Stimulated activated naive CD8-positive, alpha-beta T cell treated with anti-CD3 and anti-CD28 coated beads, Interleukin-15, Interleukin-2, amounts not matched to agents 100 U/mL and 50 U/mL, for 24 hours (primary cell): ENCODE data around the gene RB1.
"Not testable (repeated sequence)": the region's sequence is repeated elsewhere in the genome, so short reads cannot be mapped to it uniquely, and the experiment has no call there.

Experiments
- ATAC-seq: fragments of 150-1000 bp; cut with Tn5 transposase; one replicate; pipeline ENCODE4 v1.10.0; 2021
- DNase-seq: peaks from one replicate; pipeline ENCODE4 v3.0.0; 2021

Gene RB1

DNA sequence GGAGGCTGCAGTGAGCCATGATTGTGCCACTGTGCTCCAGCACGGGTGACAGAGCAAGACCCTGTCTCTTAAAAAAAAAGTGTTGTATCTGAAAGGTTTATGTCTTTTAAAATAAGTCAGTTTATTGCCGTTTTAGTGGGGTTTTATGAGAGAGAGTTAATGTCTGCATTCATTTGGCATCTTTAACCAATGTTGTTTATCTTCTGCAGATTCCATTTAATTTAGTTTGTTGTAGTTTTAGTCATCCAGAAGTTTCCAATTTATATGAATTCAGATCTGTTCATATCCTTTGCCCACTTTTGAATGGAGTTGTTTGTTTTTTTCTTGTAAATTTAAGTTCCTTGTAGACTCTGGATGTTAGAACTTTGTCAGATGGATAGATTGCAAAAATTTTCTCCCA, 146.1 kb downstream of the RB1 start:
- DNase-seq = no peak
- no peak for ATAC-seq

DNA sequence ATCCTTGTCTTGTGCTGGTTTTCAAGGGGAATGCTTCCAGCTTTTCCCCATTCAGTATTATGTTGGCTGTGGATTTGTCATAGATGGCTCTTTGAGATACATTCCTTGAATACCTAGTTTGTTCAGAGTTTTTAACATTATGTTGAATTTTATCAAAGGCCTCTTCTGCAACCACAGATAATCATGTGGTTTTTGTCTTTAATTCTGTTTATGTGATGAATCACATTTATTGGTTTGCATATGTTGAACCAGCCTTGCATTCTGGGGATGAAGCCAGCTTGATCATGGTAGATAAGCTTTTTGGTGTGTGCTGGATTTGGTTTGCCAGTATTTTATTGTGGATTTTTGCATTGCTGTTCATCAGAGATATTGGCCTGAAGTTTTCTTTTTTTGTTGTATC, 147.6 kb downstream of the RB1 start:
- not testable (repeated sequence) for DNase-seq, ATAC-seq

GRCh38 chr13:48456546-48456945, 153.0 kb downstream of the RB1 start:
- ATAC-seq = no peak
- DNase-seq = no peak

GRCh38 chr13:48457578-48458242, 154.2 kb downstream of the RB1 start:
- no peak for ATAC-seq

DNA sequence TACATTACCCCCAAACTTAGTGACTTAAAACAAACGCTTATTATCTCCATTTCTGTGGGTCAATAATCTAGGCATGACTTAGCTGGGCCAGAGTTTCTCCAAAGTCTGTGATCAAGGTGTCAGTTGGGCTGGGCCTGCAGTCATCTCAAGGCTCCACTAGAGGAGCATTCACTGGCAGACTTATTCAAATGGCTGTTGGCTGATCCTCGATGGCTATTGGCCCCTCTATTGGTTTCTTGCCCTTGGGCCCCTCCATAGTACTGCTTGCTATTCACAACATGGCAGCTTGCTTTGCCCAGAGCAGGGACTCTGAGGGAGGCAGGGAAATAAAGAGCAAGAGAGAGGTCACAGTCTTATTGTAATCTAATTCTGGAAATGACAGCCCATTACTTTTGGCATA, 171.7 kb downstream of the RB1 start:
- ATAC-seq (no peak), DNase-seq (no peak)

More at GRCh38 chr13:48457578-48458242, 154.2 kb downstream of the RB1 start:
- no peak for DNase-seq

DNA sequence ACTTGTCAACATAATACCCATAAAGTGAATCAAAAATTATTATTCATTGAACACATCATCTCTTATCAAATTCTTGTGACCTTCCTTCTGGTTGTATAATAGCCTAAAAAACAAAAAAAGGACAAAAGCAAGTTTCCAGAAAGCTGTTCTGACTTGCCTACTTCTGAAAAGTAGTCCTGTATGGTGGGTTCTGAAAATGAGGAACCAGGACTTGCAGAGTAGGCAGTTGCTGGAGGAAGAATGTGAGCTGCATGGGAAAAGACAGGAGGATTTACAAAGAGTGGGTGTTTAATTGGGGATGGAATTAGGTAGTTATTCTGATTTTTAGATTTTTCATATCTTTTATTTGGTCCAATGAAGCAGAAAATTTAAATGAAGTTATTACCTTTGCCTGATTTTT, 172.7 kb downstream of the RB1 start:
- ATAC-seq = no peak

GRCh38 chr13:48476686-48477085, 173.1 kb downstream of the RB1 start:
- DNase-seq (no peak), ATAC-seq (no peak)

More for the DNA sequence above, 172.7 kb downstream of the RB1 start:
- DNase-seq = no peak

DNA sequence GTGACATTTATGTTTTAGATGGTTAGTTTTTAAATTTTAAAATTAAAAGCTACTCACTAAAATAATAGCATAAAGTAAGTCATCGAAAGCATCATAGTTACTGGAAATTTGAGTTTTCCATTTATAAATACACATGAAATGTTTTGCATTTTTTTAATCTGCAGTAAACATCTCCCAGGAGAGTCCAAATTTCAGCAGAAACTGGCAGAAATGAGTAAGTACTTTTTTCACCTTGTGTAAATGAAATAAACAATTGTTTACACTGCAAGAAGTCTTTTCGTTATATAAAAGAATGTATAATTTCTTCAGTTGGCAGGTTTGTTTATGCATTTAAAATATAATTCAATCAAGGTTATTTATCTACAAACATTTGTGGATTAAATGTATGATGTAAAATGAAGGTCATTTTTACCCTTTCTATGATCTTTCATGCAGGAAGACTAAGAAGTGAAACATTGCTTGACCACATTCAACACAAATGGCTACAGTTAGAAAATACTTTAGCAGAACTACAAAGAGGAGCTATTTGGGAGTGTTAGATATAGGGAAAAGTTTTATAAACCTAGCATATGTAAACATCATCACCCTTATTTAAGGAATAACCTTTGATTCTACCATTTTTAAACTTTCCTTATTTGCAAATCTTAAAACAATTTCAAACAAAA, 173.8 kb downstream of the RB1 start:
- no peak for DNase-seq
- no peak for ATAC-seq

GRCh38 chr13:48478391-48478790, 174.8 kb downstream of the RB1 start:
- ATAC-seq (no peak), DNase-seq (no peak)

DNA sequence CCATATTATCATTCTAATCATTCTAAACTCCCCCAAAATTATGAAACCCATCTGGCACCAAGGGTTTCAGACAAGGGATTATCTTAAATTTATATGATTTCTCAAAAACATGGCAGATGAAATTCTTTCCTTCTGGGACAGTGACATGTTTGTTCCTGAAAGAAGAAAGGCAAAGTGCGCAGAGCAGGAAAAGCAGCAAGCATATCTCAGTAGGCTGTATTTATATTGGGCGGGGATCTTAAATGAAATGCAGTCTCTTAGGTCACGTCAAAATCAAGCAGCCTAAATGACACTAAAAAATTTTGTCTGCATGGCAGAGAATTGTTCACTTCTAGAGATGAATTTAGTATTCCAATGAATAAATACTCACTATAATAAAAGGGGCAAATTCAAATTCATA, 180.0 kb downstream of the RB1 start:
- no peak for DNase-seq

DNA sequence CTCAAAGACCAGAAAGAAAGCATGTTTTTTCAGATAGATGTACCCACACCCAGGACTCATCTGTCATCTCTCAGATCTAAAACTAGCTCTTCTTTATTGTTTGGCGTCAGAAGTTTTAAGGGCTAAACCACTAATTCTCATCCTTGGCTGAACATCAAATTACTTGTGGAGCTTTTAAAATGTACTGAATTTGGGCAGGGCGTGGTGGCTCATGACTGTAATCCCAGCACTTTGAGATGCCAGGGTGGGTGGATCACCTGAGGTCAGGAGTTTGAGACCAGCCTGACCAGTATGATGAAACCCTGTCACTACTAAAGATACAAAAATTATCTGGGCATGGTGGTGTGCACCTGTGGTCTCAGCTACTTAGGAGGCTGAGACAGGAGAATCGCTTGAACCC, 181.9 kb downstream of the RB1 start:
- DNase-seq (no peak), ATAC-seq (no peak)

More for the DNA sequence above, 180.0 kb downstream of the RB1 start:
- ATAC-seq = no peak

- ATAC-seq = no peak
- no peak for DNase-seq
Measured at GRCh38 chr13:48486362-48486761, 182.8 kb downstream of the RB1 start.

- ATAC-seq (no peak), DNase-seq (no peak)
Measured at GRCh38 chr13:48486836-48487235, 183.3 kb downstream of the RB1 start.

DNA sequence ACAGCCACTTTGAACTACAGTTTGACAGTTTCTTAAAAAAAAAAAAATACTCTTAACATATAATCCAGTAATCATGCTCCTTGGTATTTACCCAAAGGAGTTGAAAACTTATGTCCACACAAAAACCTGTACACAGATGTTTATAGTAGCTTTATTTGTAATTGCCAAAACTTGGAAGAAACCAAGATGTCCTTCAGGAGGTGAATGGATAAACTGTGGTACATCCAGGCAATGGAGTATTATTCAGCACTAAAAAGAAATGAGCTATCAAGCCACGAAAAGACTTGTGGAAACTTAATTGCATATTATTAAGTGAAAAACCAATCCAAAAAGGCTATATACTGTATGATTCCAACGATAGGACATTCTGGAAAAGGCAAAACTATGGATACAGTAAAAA, 184.4 kb downstream of the RB1 start:
- ATAC-seq (no peak), DNase-seq (no peak)

DNA sequence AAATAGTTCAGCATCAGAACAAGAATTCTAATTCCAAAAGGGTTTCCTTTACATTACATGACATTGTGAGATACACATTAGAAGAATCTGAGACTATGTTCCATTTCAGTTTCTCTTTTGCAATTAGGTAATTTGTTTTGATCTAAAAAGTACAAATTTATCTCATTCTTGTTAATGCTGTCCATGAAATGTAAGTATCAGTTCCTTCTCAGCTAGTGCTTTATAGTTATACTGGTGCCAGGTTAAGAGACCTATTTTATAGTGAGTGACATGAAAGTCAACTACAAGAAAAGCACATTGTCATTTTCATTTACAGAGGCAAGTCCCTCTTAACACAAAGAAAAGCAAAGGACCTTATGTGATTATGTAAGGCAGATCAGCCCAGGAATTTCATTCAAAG, 185.4 kb downstream of the RB1 start:
- ATAC-seq = no peak
- DNase-seq = no peak

DNA sequence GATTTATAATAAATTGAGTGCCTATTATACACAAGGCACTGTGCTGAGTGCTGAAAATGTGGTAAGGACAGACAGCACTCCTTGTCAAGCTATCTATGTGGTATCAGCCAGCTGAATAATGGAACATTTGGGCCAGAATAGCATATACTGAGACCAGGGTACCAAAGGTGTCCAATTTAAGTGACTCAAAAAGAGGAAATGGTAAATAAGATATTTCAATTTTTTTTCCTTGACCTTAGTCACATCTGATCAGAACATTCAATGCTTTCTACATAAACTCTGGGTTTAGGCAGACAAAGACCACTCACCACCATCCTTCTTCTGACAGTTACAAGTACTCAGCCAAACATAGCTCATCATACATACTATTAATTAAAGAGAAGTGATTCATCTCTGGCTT, 186.1 kb downstream of the RB1 start:
- DNase-seq (no peak), ATAC-seq (no peak)

DNA sequence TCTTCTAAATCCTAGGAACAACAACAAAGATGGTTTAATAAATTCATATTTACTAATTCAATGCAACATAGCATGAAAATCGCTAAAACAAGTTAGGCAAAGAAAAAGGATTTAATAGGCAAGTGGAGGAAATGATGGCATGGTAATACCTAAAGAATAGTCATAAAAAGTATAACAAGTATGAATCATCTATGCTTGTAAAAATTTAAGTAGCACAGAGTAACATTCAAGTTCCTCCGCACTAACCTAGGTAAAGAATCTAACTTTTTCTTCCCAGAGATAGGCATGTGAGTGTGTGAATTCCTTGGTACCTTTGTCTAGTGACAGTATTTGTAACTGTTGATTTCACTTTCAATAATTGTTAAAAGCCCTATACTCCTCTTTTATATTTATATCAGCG, 186.7 kb downstream of the RB1 start:
- no peak for ATAC-seq
- DNase-seq = no peak

DNA sequence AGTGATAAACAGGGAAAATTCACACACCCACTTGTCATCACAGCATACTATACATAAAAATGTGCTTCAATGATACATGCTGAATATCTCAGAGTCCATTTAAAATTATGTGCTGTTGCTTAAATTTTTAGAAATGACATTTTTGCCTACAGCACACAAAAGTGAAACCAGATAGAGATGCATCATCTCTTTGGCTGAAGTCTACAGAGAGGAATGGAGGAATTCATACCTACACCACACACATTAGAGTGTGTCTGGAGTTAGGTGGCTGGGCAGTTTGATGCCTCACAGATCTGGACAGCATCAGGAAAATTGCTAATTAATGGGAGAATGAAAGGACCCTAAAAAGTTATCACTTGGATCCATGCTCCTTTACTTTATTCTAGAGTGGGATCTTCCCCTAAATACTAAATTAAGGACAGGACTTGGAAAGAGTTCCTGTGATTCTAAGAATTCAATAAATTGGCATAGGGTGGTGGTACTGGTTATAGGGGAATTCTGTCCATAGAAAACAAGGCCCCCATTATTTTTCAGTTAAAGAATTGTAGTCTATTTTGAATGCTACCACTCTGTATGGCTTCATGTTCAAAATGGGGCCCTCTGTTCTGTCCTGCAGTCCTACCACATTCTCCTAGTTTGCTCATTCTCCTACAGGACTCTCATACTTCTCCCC, 188.0 kb downstream of the RB1 start:
- ATAC-seq (no peak), DNase-seq (no peak)

GRCh38 chr13:48492096-48492440, 188.5 kb downstream of the RB1 start:
- ATAC-seq = peak; percentile 65
- peak; percentile 30 for DNase-seq

GRCh38 chr13:48492470-48493065, 189.0 kb downstream of the RB1 start:
- peak; percentile 78 for ATAC-seq
- DNase-seq = peak; percentile 73

GRCh38 chr13:48493066-48493765, 189.7 kb downstream of the RB1 start:
- DNase-seq (peak; percentile 31), ATAC-seq (no peak)

DNA sequence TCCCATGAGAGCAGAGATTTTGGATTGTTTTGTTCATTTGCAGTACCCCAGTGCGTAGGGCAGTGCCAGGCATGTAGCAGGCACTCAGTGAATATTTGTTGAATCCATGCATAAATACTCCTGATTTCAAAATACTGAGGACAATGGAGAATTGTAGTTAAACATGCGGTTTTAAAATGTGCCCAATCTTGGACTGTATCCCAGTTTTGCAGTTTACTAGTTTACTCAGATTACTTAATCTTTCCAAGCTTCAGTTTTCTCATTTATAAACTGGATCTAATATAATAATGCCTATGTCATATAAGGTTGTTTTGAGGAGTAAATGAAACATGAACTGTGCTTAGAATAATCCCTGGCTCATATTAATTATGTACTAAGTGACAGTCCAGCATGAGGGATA, 190.3 kb downstream of the RB1 start:
- DNase-seq (no peak), ATAC-seq (no peak)

GRCh38 chr13:48494874-48495273, 191.3 kb downstream of the RB1 start:
- no peak for DNase-seq
- ATAC-seq = no peak
